GM19328 (cell line): ENCODE data around the gene PCBP1.
"Not testable (repeated sequence)": the region's sequence is repeated elsewhere in the genome, so short reads cannot be mapped to it uniquely, and the experiment has no call there.

Source experiments
- ATAC-seq: cut with Tn5 transposase; IDR thresholded peaks from one replicate; pipeline ENCODE4 v1.9.1; 2021; ENCODE audit warnings: mild to moderate bottlenecking, moderate library complexity; ENCODE audit not compliant: unreplicated experiment

PCBP1 gene

GRCh38 chr2:70095720-70096670 lies 8.7 kb downstream of the PCBP1 start:
- ATAC-seq = no peak

GRCh38 chr2:70098032-70098431 lies 10.8 kb downstream of the PCBP1 start:
- no peak for ATAC-seq

- ATAC-seq = no peak
Measured at GRCh38 chr2:70099270-70099669, 12.0 kb downstream of the PCBP1 start.

- ATAC-seq = no peak
Measured at GRCh38 chr2:70101174-70101573, 13.9 kb downstream of the PCBP1 start.

- not testable (repeated sequence) for ATAC-seq
Measured at GRCh38 chr2:70101686-70102085, 14.4 kb downstream of the PCBP1 start.

GRCh38 chr2:70102323-70102905 lies 15.1 kb downstream of the PCBP1 start:
- not testable (repeated sequence) for ATAC-seq

GRCh38 chr2:70103531-70104061 lies 16.3 kb downstream of the PCBP1 start:
- no peak for ATAC-seq

- no peak for ATAC-seq
Measured at GRCh38 chr2:70104231-70105111, 17.2 kb downstream of the PCBP1 start.

GRCh38 chr2:70106138-70106537 lies 18.9 kb downstream of the PCBP1 start:
- ATAC-seq = not testable (repeated sequence)

GRCh38 chr2:70110397-70110796 lies 23.1 kb downstream of the PCBP1 start:
- ATAC-seq = not testable (repeated sequence)

GRCh38 chr2:70111752-70112591 lies 24.7 kb downstream of the PCBP1 start:
- ATAC-seq = no peak

GRCh38 chr2:70113359-70114070 lies 26.2 kb downstream of the PCBP1 start:
- no peak for ATAC-seq

- no peak for ATAC-seq
Measured at GRCh38 chr2:70115646-70116442, 28.6 kb downstream of the PCBP1 start.

GRCh38 chr2:70116936-70117552 lies 29.8 kb downstream of the PCBP1 start:
- ATAC-seq = no peak

- no peak for ATAC-seq
Measured at GRCh38 chr2:70118798-70119454, 31.6 kb downstream of the PCBP1 start.

- no peak for ATAC-seq
Measured at GRCh38 chr2:70121627-70122372, 34.5 kb downstream of the PCBP1 start.

- no peak for ATAC-seq
Measured at GRCh38 chr2:70122470-70122869, 35.2 kb downstream of the PCBP1 start.
